ENCODE measurements around the gene PIP5KL1.

PIP5KL1 gene

DNA sequence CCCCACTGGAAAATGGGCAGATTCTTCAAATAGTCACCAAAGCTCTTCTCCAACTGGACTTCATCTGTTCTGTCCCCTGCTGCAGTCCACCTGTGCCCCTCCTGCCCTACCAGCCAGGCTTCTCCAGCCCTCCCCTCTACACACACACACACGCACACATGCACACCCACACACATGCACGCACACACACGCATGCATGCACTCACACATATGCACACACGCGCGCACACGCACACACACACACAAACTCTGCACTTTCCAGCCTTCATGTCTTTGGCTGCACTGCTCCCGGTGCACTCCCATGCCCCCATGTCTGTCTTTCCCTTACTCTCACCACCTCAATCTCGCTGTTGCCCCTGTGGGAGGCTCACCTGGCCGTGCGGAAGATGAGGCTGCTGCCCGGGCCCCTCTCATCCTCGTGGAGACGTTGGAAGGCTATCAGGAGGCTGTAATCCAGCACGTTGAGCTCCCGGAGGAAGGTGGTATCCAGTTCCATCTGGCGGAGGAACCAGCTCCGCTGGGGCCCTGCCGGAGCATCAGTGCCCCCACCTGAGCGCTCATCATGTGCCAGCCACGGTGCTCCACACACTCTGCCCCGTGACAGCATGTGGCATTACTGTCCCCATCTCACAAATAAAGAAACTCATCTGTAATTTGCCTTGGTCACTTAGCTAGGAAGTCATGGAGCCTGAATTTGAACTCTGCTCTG, 5.7 kb downstream of the PIP5KL1 start:
- H3K36me3 ChIP-seq (ENCODE audit: control insufficient read depth, insufficient read depth, low read length), result no peaks in the 10 kb centered on the region
- no peak overlapping the region for H3K4me3 ChIP-seq (replicated peaks; ENCODE audit: low read depth, low read length)
- no peak for DNase-seq (ENCODE audit: extremely low read depth, insufficient read length)
- TF ChIP-seq, protein P1, sequence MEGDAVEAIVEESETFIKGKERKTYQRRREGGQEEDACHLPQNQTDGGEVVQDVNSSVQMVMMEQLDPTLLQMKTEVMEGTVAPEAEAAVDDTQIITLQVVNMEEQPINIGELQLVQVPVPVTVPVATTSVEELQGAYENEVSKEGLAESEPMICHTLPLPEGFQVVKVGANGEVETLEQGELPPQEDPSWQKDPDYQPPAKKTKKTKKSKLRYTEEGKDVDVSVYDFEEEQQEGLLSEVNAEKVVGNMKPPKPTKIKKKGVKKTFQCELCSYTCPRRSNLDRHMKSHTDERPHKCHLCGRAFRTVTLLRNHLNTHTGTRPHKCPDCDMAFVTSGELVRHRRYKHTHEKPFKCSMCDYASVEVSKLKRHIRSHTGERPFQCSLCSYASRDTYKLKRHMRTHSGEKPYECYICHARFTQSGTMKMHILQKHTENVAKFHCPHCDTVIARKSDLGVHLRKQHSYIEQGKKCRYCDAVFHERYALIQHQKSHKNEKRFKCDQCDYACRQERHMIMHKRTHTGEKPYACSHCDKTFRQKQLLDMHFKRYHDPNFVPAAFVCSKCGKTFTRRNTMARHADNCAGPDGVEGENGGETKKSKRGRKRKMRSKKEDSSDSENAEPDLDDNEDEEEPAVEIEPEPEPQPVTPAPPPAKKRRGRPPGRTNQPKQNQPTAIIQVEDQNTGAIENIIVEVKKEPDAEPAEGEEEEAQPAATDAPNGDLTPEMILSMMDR (IDR thresholded peaks at IDR 0.05; ENCODE audit: insufficient read depth, low read length, poor library complexity, severe bottlenecking), result no peak
- H3K27me3 ChIP-seq (replicated peaks; ENCODE audit: control insufficient read depth, insufficient read depth, low read length), result no peaks in the 10 kb centered on the region; the same call in 1 of the 2 replicates

DNA sequence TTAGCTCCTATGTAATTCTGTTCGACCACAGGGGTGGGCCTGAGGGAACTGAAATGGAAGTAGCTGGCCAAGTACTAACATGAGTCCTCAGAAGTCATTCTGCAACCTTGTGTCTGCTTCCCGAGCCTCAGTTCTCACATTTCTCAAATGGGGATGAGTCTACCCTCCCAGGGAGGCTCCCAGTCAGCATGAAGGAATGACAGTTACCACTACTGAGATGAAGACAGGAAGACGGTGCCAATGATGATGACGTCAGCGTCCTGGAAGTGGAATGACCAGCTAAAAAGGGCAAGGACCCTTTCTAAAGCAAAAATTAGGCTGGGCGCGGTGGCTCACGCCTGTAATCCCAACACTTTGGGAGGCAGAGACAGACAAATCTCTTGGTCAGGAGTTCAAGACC, 6.8 kb downstream of the PIP5KL1 start:
- no peak for DNase-seq (ENCODE audit: extremely low read depth, insufficient read length)
- Histone ChIP-seq H3K27me3 (replicated peaks; ENCODE audit: control insufficient read depth, insufficient read depth, low read length) (no peaks in the 10 kb centered on the region; the same call in 1 of the 2 replicates), H3K36me3 (ENCODE audit: control insufficient read depth, insufficient read depth, low read length) (no peaks in the 10 kb centered on the region), H3K4me3 (replicated peaks; ENCODE audit: low read depth, low read length) (no peak overlapping the region)
- TF ChIP-seq, protein P1 (IDR thresholded peaks at IDR 0.05; ENCODE audit: insufficient read depth, low read length, poor library complexity, severe bottlenecking), result no peak

DNA sequence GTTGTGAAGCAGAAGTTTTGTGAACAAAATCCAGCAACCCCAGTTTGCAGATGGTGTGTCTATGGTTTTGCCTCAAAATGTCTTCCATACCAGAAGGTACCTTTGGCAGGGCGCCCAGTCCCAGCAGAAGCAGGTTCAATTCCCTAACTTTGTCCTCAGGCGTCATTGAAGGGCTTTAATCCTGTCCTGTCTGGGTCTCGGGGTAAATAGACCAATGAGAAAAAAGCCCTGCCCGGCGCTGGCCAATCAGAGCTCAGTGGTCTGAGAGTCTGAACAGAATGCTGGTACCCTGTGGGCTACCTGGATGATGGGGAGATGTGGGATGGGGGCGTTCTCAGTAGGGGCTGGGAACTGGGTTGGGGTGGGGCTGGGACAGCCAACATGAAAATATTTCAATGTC, 7.5 kb downstream of the PIP5KL1 start:
- TF ChIP-seq, protein P1 (IDR thresholded peaks at IDR 0.05; ENCODE audit: insufficient read depth, low read length, poor library complexity, severe bottlenecking), result no peak
- Histone ChIP-seq H3K4me3 (replicated peaks; ENCODE audit: low read depth, low read length) (no peak overlapping the region), H3K27me3 (replicated peaks; ENCODE audit: control insufficient read depth, insufficient read depth, low read length) (no peaks in the 10 kb centered on the region; the same call in 1 of the 2 replicates), H3K36me3 (ENCODE audit: control insufficient read depth, insufficient read depth, low read length) (no peaks in the 10 kb centered on the region; the same call in 1 of the 2 replicates)
- DNase-seq (ENCODE audit: extremely low read depth, insufficient read length), result no peak

DNA sequence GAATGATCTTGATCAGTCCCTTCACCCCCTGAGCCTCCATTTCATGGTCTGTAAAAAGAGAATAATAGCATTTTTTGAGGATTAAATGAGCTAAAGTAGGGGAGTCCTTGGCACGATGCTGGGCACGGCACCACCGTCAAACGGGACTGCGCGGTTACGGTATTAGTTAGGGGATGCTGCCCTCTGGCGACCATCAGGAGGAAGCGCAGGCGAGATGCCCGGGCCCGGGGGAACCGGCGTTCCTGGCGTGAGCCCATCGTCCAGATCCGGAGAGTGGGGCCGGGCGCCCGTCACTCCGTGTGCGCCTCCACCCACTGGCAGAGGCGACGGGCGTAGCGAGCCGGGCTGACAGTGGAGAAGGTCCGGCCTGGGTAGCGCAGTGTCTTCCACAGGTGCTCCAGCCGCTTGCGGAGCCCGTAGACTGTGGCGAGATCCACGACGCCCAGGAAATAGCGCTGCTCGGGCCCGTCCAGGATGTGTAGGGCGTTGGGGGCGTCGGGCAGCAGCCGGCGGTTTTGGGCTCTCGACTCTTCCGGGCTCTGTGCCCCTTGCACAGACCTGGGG, 8.9 kb downstream of the PIP5KL1 start:
- TF ChIP-seq, protein P1 (IDR thresholded peaks at IDR 0.05; ENCODE audit: insufficient read depth, low read length, poor library complexity, severe bottlenecking), result peak; percentile 92
- DNase-seq (ENCODE audit: extremely low read depth, insufficient read length), result peak; percentile 70
- Histone ChIP-seq H3K4me3 (replicated peaks; ENCODE audit: low read depth, low read length) (no peak overlapping the region), H3K36me3 (ENCODE audit: control insufficient read depth, insufficient read depth, low read length) (no peaks in the 10 kb centered on the region; the same call in 1 of the 2 replicates), H3K27me3 (replicated peaks; ENCODE audit: control insufficient read depth, insufficient read depth, low read length) (no peaks in the 10 kb centered on the region)

DNA sequence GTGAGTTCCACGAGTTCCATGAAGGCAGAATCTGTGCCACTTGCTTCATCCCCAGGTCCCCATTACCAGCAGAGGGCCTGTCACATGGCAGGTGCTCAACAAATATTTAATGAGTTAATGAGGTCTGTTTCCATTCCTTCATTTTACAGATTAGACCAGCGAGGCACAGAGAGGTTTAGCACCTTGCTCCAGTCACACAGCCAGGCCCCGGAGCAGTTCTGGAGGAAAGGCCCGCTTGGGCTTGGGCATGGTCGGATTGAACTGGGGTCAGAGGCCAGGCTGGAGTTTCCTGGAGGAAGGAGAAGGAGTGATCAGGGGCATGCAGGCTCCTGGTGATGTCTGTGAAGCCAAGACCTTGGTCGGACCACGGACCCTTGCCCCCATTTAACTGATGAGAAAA, 9.8 kb downstream of the PIP5KL1 start:
- Histone ChIP-seq H3K27me3 (replicated peaks; ENCODE audit: control insufficient read depth, insufficient read depth, low read length) (no peaks in the 10 kb centered on the region), H3K4me3 (replicated peaks; ENCODE audit: low read depth, low read length) (no peak overlapping the region), H3K36me3 (ENCODE audit: control insufficient read depth, insufficient read depth, low read length) (no peaks in the 10 kb centered on the region; the same call in 1 of the 2 replicates)
- DNase-seq (ENCODE audit: extremely low read depth, insufficient read length), result no peak
- TF ChIP-seq, protein P1 (IDR thresholded peaks at IDR 0.05; ENCODE audit: insufficient read depth, low read length, poor library complexity, severe bottlenecking), result no peak

All from GM06990 (cell line).